Renal cortical epithelial cell (primary cell): ENCODE measurements around the gene RB1. TPM values are rescaled to one million over a fixed set of nuclear protein-coding genes. Genes with fewer than 3 reads are reported as not detected.
"Not testable (repeated sequence)": the region's sequence is repeated elsewhere in the genome, so short reads cannot be mapped to it uniquely, and the experiment has no call there.

Experiments used
- DNase-seq: peaks from one replicate; pipeline ENCODE4 v3.0.0-alpha.2; 2011; ENCODE audit warnings: low read depth
- total RNA-seq: library from RNA; depleted of rRNA; stranded (reverse); fragments of >200 nt; gene quantifications from 2 replicates; pipeline ENCODE4 v1.2.3, GENCODE V29; 2014

Gene RB1
- total RNA-seq, 1 donor from 2014 or later: 87.3 TPM

- DNase-seq: no peak
Observed at GRCh38 chr13:48297131-48297786, 6.3 kb upstream of the RB1 start.

GRCh38 chr13:48299591-48299990 is 4.0 kb upstream of the RB1 start:
- DNase-seq: no peak

GRCh38 chr13:48302871-48303358 is 636 bp upstream of the RB1 start:
- peak; percentile 54 for DNase-seq

- peak; percentile 43 for DNase-seq
Observed at GRCh38 chr13:48304143-48304876, 759 bp downstream of the RB1 start.

- DNase-seq: no peak
Observed at GRCh38 chr13:48311223-48311622, 7.7 kb downstream of the RB1 start.

GRCh38 chr13:48315969-48316650 is 12.6 kb downstream of the RB1 start:
- DNase-seq: no peak

- DNase-seq: no peak
Observed at GRCh38 chr13:48316826-48317510, 13.4 kb downstream of the RB1 start.

- DNase-seq: peak; percentile 26
Observed at GRCh38 chr13:48317511-48318376, 14.2 kb downstream of the RB1 start.

- no peak for DNase-seq
Observed at GRCh38 chr13:48318377-48318811, 14.8 kb downstream of the RB1 start.

- no peak for DNase-seq
Observed at GRCh38 chr13:48318821-48319511, 15.4 kb downstream of the RB1 start.

GRCh38 chr13:48319531-48320398 is 16.2 kb downstream of the RB1 start:
- DNase-seq: no peak

GRCh38 chr13:48320399-48320790 is 16.8 kb downstream of the RB1 start:
- DNase-seq: no peak

GRCh38 chr13:48320891-48321510 is 17.4 kb downstream of the RB1 start:
- no peak for DNase-seq

GRCh38 chr13:48322294-48322693 is 18.7 kb downstream of the RB1 start:
- DNase-seq: no peak

- peak; percentile 90 for DNase-seq
Observed at GRCh38 chr13:48333976-48334375, 30.4 kb downstream of the RB1 start.

GRCh38 chr13:48334534-48335127 is 31.1 kb downstream of the RB1 start:
- DNase-seq: peak; percentile 47

GRCh38 chr13:48339198-48339597 is 35.6 kb downstream of the RB1 start:
- DNase-seq: not testable (repeated sequence)

- DNase-seq: no peak
Observed at GRCh38 chr13:48344264-48344663, 40.7 kb downstream of the RB1 start.

GRCh38 chr13:48346583-48346982 is 43.0 kb downstream of the RB1 start:
- DNase-seq: no peak
